Erythroblast (primary cell): ENCODE measurements around the gene ZNF407.

ENCODE experiments used
- GATA1 ChIP-seq: IDR thresholded peaks from 2 replicates; pipeline ENCODE4 v1.6.1; 2011; ENCODE audit warnings: low read depth, mild to moderate bottlenecking, control low read depth, low read length, moderate library complexity
- POLR2A ChIP-seq: IDR thresholded peaks from 2 replicates; pipeline ENCODE4 v1.6.1; 2011; ENCODE audit warnings: mild to moderate bottlenecking, low read length

DNA sequence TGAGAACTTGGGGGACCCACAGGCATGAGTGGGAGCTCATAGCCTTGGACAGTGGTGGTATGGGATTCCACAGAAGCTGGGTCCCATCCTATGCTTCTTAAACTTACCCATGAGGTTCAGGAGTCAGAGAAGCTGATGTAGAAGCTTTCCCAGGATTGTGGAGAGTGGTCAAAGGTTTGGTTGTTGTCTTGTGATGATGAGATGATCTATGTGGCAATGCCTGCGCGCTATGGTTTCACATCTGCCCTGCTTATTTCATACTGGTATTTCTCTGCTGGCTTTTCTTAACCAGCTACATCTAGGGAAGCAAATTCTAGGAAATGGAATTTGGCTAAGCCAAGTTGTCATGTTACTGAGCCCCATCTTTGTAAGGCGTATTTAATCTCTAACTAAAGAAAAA, 168.6 kb downstream of the ZNF407 start:
- no peak for TF ChIP-seq POLR2A
- TF ChIP-seq GATA1 = no peak
